GM19023 (cell line): ENCODE results near the gene PDE1C.
"Not testable (repeated sequence)": the region's sequence is repeated elsewhere in the genome, so short reads cannot be mapped to it uniquely, and the experiment has no call there.

Experiments
- ATAC-seq: cut with Tn5 transposase; IDR thresholded peaks from one replicate; pipeline ENCODE4 v1.9.1; 2021; ENCODE audit warnings: mild to moderate bottlenecking, moderate library complexity; ENCODE audit not compliant: unreplicated experiment

PDE1C gene

DNA sequence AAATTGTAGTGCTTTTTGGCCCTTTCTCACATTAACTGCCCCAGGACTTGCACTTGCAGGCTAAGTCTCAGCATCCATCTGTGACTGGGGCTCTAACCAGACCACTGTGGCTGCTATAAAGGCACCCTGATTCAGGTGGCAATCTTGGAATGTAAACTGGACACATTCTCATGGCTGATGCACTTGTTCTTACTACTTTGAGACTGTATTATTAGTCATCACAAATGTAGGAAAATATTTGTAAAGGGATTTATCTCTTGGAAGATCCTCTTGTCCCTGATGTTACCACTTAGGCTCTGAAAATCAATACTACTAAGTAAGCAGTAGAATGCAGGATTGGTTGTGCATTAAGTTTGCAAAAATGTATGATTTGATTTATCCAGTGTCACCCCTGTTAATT is 25.0 kb downstream of the PDE1C start:
- ATAC-seq = no peak

DNA sequence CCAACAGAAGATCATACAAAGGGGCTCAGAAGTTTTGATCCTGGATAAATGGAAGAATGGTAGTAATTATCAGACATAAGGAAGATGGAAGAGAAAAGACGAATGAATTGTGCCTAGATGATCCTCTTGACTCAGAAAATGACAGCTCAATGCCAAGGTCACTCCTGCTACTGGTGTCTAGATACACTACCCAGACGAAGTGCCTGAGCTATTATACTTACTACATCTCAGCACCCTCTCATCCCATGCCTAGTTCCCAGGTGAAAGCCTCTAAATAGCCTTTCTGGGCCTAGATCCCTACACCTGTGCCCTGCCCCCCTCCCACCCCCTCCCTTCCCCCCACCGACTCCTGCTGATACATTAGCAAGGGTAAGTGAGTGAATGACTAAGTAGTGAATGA is 25.5 kb downstream of the PDE1C start:
- ATAC-seq = no peak

DNA sequence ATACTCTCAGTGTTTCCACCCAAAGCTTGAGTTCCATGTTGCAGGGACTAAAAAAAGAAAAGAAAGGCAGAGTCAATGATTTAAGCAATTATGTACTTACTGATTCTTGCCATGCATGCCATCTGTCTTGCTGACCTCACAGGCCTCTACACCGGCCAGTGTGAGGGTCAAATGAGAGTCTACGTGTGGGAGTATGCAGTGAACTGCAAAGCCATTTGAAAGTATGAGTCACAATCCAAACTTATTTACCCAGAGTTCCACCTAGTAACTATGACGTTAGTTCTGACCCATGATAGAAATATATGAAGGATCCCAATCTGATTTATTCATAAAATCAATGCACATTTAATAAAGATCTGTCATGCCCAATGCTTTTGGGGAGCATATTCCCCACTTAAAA is 26.5 kb downstream of the PDE1C start:
- peak; percentile 67 for ATAC-seq

DNA sequence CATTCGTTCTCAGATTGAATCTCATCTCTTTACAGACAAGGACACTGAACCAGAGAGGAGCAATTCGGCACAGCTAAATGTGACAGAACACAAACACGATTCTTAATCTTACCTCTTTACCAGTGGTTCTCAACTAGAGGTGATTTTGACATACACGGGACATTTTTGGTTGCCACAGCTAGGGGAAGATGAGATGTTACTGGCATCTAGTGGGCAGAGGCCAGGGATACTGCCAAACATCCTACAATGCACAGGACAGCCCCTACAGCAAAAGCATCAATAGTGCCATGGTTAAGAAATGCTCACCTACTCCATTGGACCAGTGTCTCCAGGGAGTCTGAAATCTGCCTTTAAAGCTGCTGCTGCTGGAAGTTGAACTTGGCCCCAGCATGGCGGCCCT is 27.3 kb downstream of the PDE1C start:
- ATAC-seq = no peak

DNA sequence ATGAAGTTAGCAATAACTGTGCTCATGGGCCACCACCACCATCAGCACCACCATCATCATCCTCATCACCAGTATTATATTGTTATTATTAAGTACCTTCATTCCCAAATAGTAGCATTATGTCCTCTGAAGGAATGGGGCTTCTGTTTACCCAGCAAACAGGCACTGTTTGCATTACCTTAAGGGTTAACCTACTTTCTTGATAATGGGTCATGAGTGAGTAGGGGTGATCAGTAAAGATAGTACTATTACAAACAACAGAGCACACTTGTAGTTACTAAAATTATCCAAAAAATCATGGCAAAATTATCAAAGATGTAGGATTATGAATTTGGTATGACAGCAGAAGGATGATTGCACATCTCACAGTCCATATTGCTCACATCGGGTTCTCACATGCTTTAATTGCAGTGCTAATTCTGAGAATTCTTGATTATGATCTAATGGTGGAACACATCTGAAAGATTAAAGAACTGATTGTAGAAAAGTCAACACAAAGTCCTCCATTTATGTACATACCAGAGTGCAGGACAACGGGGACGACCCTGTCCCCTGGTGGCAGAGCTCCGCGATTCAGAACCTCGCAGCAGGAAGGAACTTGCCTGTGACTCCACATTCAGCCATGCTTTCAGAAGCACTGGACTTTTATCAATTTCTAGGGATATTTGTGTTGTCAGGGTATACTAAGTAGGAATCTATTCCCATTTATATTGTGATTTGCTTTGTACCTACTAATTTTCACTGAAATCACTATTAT is 31.0 kb downstream of the PDE1C start:
- ATAC-seq = no peak

DNA sequence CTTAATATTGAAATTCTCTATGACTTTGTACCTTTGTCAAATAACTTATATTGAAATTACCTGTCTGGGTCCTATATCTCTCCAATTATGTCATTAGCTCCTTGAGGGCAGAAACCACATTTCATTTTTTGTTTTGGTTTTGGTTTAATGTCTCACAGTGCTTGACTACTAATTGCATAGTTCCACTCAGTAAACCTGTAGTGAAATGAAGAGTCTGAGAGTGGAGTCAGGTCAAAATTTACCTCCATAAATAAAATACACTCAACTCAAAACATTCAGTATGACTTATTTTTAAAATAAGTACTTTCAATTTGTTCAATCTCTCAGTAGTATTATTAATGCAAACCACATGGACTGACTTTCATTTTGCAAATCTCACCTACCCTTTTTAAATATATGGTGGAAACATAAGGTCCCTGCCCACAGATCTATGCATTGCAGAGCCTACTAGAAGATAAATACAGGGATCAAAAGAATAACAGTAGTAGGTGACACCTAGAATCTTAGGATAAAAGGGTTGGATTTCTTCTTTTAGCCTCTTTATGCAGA is 32.5 kb downstream of the PDE1C start:
- peak; percentile 74 for ATAC-seq

DNA sequence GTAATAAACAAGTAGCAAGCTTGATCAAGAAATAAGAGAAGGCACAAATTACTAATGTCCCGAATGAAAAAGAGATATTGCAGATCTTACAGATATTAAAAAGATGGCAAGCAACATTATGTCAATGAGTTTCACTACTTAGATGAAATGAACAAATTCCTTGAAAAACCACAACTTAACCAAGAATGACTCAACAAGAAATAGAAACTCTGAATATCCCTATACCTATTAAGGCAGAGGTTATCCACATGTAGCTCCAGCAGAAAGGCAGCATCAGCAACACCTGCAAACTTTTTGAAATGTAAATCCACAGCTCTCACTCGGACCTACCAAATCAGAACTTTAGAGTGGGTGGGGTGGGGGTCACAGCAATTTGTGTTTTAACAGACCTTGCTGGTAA is 33.6 kb downstream of the PDE1C start:
- ATAC-seq = no peak

DNA sequence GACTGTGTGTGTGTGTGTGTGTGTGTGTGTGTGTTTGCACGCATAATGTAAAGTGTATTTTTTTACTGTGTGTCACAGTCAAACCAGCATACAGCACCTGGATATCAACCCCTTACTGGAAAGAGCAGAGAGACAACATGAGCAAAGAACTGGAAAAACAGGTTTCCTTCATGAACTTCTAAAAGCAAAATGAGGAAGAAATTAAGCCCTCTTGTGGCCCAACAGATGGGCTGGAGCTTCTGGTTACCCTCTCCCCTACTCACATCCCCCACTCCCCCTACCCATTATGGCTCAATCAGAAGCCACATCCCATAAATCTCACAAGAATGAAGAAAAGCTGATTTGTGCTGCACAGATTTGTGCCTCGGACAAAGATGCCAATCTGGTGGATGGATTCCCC is 36.2 kb downstream of the PDE1C start:
- no peak for ATAC-seq

DNA sequence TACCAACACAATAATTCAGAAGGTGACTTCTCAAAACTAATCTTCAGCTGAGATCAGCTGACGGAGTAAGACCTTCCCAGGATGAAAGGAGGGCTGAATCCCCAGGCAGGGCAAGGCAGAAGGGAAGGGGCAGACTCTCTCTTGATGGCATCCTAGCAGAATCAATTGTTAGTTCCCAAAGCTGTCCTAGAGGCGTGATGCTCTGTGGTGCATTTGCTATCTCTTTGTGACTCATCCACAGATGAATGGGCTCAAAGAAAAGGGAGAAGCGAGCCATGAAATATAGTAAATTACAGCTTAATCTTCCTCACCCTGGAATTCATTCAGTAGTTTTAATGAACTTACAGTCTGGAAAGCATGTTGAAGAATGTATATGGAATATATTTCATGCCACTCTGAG is 37.2 kb downstream of the PDE1C start:
- ATAC-seq = no peak

DNA sequence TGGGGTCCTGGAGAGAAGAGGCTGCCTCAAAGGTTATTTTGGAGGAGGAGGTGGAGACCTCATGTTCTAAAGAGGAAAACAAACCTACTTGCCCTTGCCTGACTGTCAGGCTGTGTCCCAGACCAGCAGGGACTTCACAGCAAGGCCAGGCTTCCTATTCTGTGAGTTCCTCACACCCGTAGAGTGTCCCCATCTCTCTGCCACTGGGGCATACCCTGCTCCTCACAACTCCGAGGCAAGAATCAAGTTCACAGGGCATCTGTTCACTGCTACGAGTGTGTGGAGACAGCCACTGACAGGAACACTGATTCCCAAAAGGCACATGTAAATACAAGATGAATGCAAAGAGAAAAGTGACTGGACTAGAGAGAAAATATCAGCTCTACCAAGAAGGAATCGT is 38.0 kb downstream of the PDE1C start:
- no peak for ATAC-seq

DNA sequence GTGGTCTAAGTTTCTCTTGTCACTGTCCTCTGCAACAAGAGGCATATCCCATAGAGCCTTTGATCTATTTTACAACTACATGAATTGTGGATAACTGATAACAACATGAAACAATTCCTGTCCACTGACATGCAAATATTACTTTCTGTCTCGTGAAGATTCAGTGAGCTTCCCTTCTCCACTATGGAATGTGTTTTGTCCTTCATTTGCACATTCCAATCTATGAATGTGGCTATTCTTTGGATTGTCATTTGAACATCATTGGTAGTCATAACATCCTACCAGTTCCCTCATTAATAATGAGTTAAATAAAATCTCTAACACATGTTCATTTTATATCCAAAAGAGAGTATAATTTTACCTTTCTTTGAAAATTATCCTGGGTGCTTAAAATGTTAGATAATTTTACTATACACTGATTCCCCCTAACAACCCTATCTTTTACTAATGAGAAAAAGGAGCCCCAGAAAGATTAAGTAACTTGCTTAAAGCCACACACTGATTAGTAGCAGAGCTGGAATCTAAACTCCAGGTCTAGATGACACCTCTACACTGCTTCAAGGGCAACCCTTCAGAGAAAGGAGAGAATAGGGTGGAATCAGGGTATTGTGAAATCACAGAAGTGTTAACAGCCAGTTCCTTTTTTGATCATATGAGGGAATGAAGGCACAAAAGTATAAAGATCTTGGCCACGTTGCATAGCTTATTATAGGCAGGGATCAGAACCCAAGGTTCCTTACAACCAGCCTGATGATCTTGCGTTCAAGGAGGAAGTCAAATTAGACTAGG is 39.1 kb downstream of the PDE1C start:
- no peak for ATAC-seq

DNA sequence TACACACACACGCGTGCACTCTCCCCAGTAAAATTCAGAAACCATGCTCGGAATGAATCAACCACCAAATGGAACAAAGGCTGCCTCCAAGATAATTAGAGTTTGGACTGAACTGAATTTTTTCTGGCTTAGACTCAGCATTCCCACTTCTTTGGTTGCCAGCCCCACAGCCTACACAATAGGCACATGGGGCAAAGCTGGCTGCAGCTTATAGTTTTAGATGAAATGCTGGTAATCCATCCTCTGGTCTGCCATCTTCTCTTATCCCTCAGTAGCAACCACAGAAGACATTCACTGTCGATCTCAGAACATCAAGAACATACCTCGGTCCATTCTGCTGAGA is 44.2 kb downstream of the PDE1C start:
- no peak for ATAC-seq

DNA sequence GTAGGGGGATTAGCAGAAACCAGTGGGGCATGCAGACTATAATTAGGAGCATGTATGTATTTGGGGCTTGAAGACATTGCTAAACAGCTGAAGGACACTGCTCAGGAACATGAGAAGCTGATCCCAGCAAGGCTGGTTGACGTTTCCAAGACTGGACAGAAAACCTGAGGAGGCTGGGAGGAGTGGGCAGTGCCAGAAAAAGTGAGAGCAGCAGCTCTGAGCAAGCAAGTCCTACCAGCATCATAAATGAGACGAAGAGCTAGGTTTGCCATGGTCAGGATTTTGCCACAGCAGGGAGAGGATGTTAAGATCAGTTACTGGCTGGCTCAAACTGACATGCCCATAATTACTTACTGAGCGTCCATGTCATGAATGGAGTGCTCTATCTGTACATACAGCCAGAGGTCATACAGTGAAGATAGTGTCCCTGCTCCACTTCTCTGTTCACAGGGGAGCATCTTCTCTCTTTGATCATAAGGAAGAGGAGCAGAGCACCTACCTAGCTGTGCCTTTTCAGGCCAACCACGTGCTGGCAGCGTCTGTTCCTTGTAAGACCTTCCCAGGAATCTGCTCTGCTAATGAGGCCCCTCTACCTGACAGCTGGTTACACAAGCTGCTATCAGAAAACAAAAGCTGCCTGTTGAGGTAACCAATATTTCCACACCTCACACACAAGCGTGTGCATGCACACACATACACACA is 44.7 kb downstream of the PDE1C start:
- no peak for ATAC-seq

DNA sequence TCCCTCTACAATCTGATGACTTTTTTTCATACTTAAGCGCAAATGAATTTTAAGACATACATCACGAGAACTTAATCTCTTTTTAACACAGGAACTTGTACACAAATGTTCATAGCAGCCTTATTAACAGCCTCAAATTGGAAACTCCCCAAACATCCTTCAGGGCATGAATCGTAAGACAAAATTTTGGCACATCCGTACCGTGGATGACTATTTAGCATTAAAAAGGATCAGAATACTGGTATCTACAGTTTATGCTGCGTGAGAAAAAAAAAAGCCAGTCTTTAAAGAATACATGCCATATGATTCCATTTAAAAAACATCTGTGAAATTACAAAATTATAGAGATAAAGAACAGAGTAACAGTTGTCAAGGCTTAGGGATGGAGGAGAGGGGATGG is 46.8 kb downstream of the PDE1C start:
- ATAC-seq = no peak

DNA sequence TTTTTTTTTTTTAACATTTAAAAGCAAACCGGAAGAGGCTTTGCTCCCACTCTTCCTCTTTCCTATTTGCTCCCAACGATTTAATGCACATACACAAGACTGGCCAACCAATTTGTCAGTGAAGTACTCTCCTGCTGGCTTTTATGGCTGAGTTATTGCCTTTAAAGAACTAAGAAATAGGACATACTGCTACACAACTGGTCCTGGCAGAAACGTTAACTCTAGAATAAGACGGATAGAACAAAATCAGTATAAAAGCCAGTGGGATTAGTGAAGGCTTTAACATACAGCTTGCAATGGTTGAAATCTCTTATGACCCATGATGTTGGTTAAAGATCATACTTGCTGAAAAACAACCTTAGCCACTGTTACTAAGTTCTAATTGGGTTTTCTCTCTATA is 47.2 kb downstream of the PDE1C start:
- no peak for ATAC-seq

DNA sequence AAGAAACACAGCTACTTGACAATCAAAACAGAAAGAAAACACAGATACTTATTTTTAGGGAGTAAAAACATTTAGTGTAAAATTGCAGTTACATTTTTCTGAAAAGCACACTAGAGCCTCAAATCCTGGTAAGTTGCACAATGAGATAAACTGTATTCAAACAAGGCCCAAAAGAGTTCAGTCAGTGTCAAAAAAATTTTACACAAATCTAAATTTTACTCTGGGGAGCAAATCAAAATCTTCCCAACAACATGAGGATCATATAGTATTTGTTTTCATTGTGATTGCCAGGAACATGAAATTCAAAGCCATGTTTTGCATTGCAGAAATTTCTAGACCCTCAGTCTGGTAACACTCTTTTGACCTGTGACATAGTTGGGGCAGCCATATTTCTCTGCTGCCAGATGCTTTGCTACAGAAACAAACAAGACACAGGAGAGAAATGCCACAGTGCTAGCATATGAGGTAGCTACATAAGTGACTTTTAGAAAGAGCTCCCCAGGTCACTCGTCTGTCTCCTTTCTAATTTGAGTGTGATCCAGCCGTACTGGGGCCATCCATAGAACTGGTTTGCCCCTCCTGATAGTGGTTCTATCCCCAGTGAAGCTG is 49.6 kb downstream of the PDE1C start:
- no peak for ATAC-seq

DNA sequence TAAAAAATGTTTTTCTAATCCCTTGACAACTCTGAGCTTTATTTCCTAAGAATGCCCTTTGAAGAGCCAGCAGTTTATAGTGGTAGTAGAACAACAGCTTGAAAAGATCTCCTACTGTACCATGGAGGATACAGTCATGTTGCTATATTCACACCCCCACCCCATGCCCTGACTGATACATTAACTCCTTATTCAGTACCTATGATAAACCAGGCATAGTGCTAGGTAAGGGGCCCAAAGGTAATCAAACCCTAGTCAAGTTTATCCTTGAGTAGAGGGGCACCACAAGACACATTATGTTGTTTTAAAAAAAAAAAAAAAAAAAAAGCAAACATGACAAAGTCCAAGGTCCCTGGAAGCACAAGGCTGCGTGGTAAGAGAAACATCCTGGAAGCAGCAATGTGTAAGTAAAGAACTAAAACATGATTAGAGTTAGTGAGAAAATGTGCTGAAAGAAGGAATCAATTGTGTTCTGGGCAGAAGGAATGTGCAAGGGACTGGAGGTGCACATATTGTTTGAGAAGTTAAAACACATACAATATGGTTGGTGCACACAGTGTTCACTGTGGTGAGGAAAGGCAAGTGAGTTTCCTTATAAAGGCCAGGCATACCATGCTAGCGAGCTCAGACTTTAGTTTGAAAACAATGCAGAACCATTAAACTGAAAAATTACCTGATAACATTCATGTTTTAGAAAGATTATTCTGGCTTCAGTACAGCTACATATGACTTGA is 51.2 kb downstream of the PDE1C start:
- ATAC-seq = no peak

DNA sequence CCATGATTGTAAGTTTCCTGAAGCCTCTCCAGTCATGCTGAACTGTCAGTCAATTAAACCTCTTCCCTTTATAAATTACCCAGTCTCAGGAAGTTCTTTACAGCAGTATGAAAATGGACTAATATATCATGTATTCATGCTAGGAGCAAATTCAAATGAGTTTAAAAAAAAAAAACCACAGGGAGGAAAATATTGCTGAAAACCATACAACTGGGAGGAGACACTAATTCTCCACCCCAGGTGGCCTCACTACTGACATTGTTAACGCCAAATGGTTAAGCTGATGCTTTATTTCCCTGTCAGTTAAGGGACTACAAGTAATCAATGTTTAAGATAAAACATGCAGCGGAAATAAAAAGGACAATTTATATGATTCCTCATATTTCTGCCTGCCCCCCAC is 55.1 kb downstream of the PDE1C start:
- ATAC-seq = no peak

DNA sequence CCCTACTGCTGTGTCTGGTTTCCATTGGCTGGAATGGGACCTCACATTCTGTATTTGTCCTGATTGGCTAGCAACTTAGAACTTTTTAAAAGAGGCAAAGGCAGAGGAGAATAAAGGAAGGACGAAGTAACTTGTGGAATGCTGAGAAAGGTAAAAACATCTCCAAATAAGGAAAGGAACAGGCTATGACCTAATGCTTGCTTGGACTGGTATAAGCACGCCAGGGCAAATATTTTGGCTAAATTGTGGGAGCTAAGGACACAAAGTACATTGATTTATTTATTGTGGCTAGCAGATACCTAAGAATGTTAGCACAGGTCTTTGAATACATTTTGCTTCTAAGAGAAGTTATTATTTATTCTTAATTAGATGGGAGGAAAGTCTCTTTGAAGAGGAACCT is 56.7 kb downstream of the PDE1C start:
- ATAC-seq = not testable (repeated sequence)

DNA sequence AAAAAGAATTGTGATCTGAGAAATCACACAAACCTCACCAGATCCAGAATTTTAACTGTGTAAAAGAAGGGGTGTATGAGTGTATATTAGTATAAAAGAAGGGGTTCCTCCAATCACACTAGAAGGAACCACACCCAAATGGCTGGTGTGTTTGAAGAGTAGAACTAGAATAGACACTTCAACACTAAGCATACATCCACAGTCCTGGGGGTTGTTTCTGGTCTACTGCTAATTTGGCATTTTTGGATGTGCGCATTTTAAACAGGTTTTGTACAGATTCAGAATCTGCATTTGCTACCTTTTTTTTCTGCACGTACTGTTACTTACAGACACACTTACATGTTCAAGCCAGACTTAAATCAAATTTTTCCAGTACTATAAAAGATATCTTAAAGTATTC is 64.6 kb downstream of the PDE1C start:
- no peak for ATAC-seq

DNA sequence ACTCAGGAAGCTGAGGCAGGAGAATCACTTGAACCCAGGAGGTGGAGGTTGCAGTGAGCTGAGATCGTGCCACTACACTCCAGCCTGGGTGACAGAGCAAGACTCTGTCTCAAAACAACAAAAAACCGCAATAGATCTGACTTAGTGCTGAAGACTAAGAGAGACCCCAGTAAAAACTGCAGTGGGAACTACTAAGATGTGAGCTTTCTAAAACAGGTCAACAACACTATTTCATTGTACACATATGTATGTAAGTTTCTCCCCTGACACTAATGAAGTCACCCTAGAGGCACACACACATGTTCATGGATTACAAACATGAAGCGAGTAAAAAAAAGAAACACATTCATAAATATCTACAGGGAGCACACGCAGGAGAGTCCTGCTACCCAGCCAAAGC is 68.3 kb downstream of the PDE1C start:
- no peak for ATAC-seq
